Measurements from ENCODE around the gene FGF13.

Gene FGF13

GRCh38 chrX:138742217-138742616, 30.7 kb upstream of the FGF13 start:
- TF ChIP-seq CTCF (IDR thresholded peaks at IDR 0.05; ENCODE audit: low read depth, low read length, missing control alignments): no peak
- H3K4me3 ChIP-seq (ENCODE audit: low read depth, low read length): no peak overlapping the region
- DNase-seq (ENCODE audit: low read depth): no peak

GRCh38 chrX:138740341-138740740, 28.8 kb upstream of the FGF13 start:
- H3K4me3 ChIP-seq (ENCODE audit: low read depth, low read length): no peak overlapping the region
- DNase-seq (ENCODE audit: low read depth): no peak
- TF ChIP-seq CTCF (IDR thresholded peaks at IDR 0.05; ENCODE audit: low read depth, low read length, missing control alignments): no peak

GRCh38 chrX:138723301-138723700, 11.8 kb upstream of the FGF13 start:
- no peak for TF ChIP-seq CTCF (IDR thresholded peaks at IDR 0.05; ENCODE audit: low read depth, low read length, missing control alignments)
- H3K4me3 ChIP-seq (ENCODE audit: low read depth, low read length): no peak overlapping the region
- DNase-seq (ENCODE audit: low read depth): no peak

- H3K4me3 ChIP-seq (ENCODE audit: low read depth, low read length): no peak overlapping the region
- no peak for DNase-seq (ENCODE audit: low read depth)
- no peak for TF ChIP-seq CTCF (IDR thresholded peaks at IDR 0.05; ENCODE audit: low read depth, low read length, missing control alignments)
Observed at GRCh38 chrX:138719396-138719795, 7.9 kb upstream of the FGF13 start.

GRCh38 chrX:138718941-138719340, 7.4 kb upstream of the FGF13 start:
- H3K4me3 ChIP-seq (ENCODE audit: low read depth, low read length): no peak overlapping the region
- DNase-seq (ENCODE audit: low read depth): no peak
- TF ChIP-seq CTCF (IDR thresholded peaks at IDR 0.05; ENCODE audit: low read depth, low read length, missing control alignments): no peak

GRCh38 chrX:138710866-138711341, 613 bp downstream of the FGF13 start:
- DNase-seq (ENCODE audit: low read depth): no peak
- H3K4me3 ChIP-seq (ENCODE audit: low read depth, low read length): no peak overlapping the region
- no peak for TF ChIP-seq CTCF (IDR thresholded peaks at IDR 0.05; ENCODE audit: low read depth, low read length, missing control alignments)

Data from GM12864 (cell line).